ENCODE data around the gene ANO1. TPM values are rescaled to one million over a fixed set of nuclear protein-coding genes. Genes with fewer than 3 reads are reported as not detected.

Gene ANO1
- total RNA-seq, 1 experiment from 2014 or later = 184 TPM

DNA sequence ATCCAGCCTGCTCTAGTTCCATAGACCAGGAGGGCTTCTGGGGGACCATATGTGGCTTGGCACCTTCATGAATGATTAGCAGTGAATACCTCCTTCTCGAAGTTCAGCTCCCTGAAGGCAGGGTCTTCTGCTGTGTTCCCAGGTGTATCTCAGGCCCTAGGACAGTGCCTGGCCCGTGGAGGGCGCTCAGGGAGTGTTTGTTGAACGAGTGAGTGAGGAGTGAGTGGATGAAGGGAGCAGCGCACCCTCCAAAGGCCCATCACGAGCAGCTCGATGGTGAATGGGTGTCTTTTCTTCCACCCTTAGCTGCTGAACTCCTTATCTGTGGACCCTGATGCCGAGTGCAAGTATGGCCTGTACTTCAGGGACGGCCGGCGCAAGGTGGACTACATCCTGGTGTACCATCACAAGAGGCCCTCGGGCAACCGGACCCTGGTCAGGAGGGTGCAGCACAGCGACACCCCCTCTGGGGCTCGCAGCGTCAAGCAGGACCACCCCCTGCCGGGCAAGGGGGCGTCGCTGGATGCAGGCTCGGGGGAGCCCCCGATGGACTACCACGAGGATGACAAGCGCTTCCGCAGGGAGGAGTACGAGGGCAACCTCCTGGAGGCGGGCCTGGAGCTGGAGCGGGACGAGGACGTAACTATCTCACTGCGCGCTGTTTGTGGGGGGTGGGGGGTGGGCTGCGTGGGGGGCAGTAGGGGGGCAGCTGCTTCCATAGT lies 9.5 kb downstream of the ANO1 start:
- intact Hi-C loops (cut with micrococcal nuclease) = loop anchor here (10.0 kb wide), 1 partner anchor 107 kb away; no protein-coding TSS in a partner anchor
- no peak for DNase-seq
- Histone ChIP-seq H3K27ac (ENCODE audit: low read length) (no peak overlapping the region), H2AFZ (ENCODE audit: low read length) (no peak overlapping the region), H3K4me1 (ENCODE audit: insufficient read depth, low read length) (peaks cover 12% of the 10 kb centered on the region), H3K79me2 (ENCODE audit: low read length) (peaks cover 96% of the 10 kb centered on the region), H3K36me3 (ENCODE audit: low read depth, low read length) (peaks cover 66% of the 10 kb centered on the region), H4K20me1 (ENCODE audit: low read length) (peaks cover 40% of the 10 kb centered on the region; the same call in 1 of the 2 replicates), H3K9ac (ENCODE audit: low read length) (no peak overlapping the region), H3K9me3 (ENCODE audit: low read length) (no peaks in the 10 kb centered on the region), H3K9me2 (replicated peaks; ENCODE audit: low read length) (no peaks in the 10 kb centered on the region), H3F3A (ENCODE audit: low read length, unreplicated experiment) (no peaks in the 10 kb centered on the region), H3K4me3 (ENCODE audit: low read length) (no peak overlapping the region), H3K27me3 (ENCODE audit: low read length) (no peaks in the 10 kb centered on the region), H3K4me2 (ENCODE audit: low read length) (no peak overlapping the region)
- no peak for ATAC-seq
- BruUV-seq (replicated peaks) = no TSS peak
- ChIA-PET POLR2A (ENCODE audit: unreplicated experiment) (no interaction called here), CTCF (no interaction called here)
- TF ChIP-seq EZH2 (IDR thresholded peaks at IDR 0.05; ENCODE audit: low read length, unreplicated experiment) (no peak), EZH2phosphoT487 (IDR thresholded peaks at IDR 0.05; ENCODE audit: borderline replicate concordance, low read length) (no peak), CTCF (conservative IDR thresholded peaks at IDR 0.05; ENCODE audit: low read depth, low read length) (no peak; the same call in 1 of the 2 replicates)

GRCh38 chr11:70088735-70089250 lies 10.7 kb downstream of the ANO1 start:
- Histone ChIP-seq H3K27ac (ENCODE audit: low read length) (no peak overlapping the region), H3K9ac (ENCODE audit: low read length) (no peak overlapping the region), H3K27me3 (ENCODE audit: low read length) (no peaks in the 10 kb centered on the region), H2AFZ (ENCODE audit: low read length) (no peak overlapping the region), H3K79me2 (ENCODE audit: low read length) (peaks cover 96% of the 10 kb centered on the region), H3K9me3 (ENCODE audit: low read length) (no peaks in the 10 kb centered on the region), H3K36me3 (ENCODE audit: low read depth, low read length) (peaks cover 62% of the 10 kb centered on the region), H4K20me1 (ENCODE audit: low read length) (peaks cover 37% of the 10 kb centered on the region; the same call in 1 of the 2 replicates), H3K4me3 (ENCODE audit: low read length) (no peak overlapping the region), H3K4me1 (ENCODE audit: insufficient read depth, low read length) (no peaks in the 10 kb centered on the region), H3K9me2 (replicated peaks; ENCODE audit: low read length) (no peaks in the 10 kb centered on the region), H3F3A (ENCODE audit: low read length, unreplicated experiment) (no peaks in the 10 kb centered on the region), H3K4me2 (ENCODE audit: low read length) (no peak overlapping the region)
- ChIA-PET CTCF (no interaction called here), POLR2A (ENCODE audit: unreplicated experiment) (no interaction called here)
- no TSS peak for BruUV-seq (replicated peaks)
- intact Hi-C loops (cut with micrococcal nuclease) = loop anchor here (10.0 kb wide), 1 partner anchor 106 kb away; no protein-coding TSS in a partner anchor
- TF ChIP-seq EZH2 (IDR thresholded peaks at IDR 0.05; ENCODE audit: low read length, unreplicated experiment) = no peak
- TF ChIP-seq EZH2phosphoT487 (IDR thresholded peaks at IDR 0.05; ENCODE audit: borderline replicate concordance, low read length) = no peak
- no peak for TF ChIP-seq CTCF (conservative IDR thresholded peaks at IDR 0.05; ENCODE audit: low read depth, low read length)
- ATAC-seq = no peak
- DNase-seq = no peak

DNA sequence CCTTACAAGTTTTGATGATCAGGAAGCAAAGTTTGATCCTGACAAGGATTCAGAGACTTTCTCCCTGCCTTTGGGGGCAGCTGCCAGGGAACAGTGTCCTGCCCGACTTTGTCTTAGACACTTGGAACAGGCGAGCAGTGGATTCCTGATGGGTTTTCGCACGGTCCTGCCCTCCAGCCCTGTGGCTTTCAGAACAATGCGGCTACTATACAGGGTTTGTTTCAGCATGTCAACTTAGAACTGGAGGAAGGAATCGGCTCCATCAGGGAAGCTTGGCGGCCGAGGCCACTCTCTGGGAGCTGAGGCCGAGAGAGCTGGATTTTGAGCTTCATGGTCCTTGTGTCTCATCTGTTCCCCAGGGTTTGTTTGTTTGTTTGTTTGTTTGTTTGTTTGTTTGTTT lies 11.5 kb downstream of the ANO1 start:
- Histone ChIP-seq H3K27ac (ENCODE audit: low read length) (no peak overlapping the region), H3K4me1 (ENCODE audit: insufficient read depth, low read length) (no peaks in the 10 kb centered on the region), H3F3A (ENCODE audit: low read length, unreplicated experiment) (no peaks in the 10 kb centered on the region), H4K20me1 (ENCODE audit: low read length) (peaks cover 41% of the 10 kb centered on the region; the same call in 1 of the 2 replicates), H3K9me3 (ENCODE audit: low read length) (no peaks in the 10 kb centered on the region), H3K9ac (ENCODE audit: low read length) (no peak overlapping the region), H3K9me2 (replicated peaks; ENCODE audit: low read length) (no peaks in the 10 kb centered on the region), H3K4me3 (ENCODE audit: low read length) (no peak overlapping the region), H3K27me3 (ENCODE audit: low read length) (no peaks in the 10 kb centered on the region), H3K79me2 (ENCODE audit: low read length) (peaks cover 96% of the 10 kb centered on the region), H3K4me2 (ENCODE audit: low read length) (no peak overlapping the region), H3K36me3 (ENCODE audit: low read depth, low read length) (peaks cover 58% of the 10 kb centered on the region), H2AFZ (ENCODE audit: low read length) (no peak overlapping the region)
- POLR2A ChIA-PET (ENCODE audit: unreplicated experiment) = no interaction called here
- DNase-seq (no peak), ATAC-seq (no peak)
- no peak for TF ChIP-seq EZH2 (IDR thresholded peaks at IDR 0.05; ENCODE audit: low read length, unreplicated experiment)
- TF ChIP-seq CTCF (conservative IDR thresholded peaks at IDR 0.05; ENCODE audit: low read depth, low read length) = no peak
- no peak for TF ChIP-seq EZH2phosphoT487 (IDR thresholded peaks at IDR 0.05; ENCODE audit: borderline replicate concordance, low read length)
- CTCF ChIA-PET = no interaction called here
- intact Hi-C loops (cut with micrococcal nuclease) = loop anchor here (10.0 kb wide), 1 partner anchor 105 kb away; no protein-coding TSS in a partner anchor
- no TSS peak for BruUV-seq (replicated peaks)

Measured in PC-3 (cell line).